GM23338 (cell line): Measurements from ENCODE around the gene GPR78. TPM values are rescaled to one million over a fixed set of nuclear protein-coding genes. Genes with fewer than 3 reads are reported as not detected.

Experiments used
- ATAC-seq: fragments of 200-7000 bp; cut with Tn5 transposase; 3 replicates; pipeline ENCODE4 v1.9.1; 2020
- DNase-seq: peaks from one replicate; pipeline ENCODE4 v3.0.0-alpha.2; 2015; ENCODE audit warnings: low spot score
- H2AFZ ChIP-seq: fragments of 200-600 bp; sonication (generic); 2 replicates; pipeline ENCODE4 v1.8.0; 2016; ENCODE audit warnings: antibody characterized with exemption, mild to moderate bottlenecking, moderate library complexity
- H3F3A ChIP-seq: fragments of 200-600 bp; sonication (generic); replicated peaks from 2 replicates; pipeline ENCODE4 v1.8.0; 2017; ENCODE audit warnings: antibody characterized with exemption, mixed run types, low read depth
- H3K27ac ChIP-seq: fragments of 200-600 bp; sonication (generic); 2 replicates; pipeline ENCODE4 v1.6.1; 2016; ENCODE audit warnings: low read depth
- H3K27me3 ChIP-seq: fragments of 200-600 bp; sonication (generic); 2 replicates; pipeline ENCODE4 v1.8.0; 2016; ENCODE audit warnings: mild to moderate bottlenecking, mixed run types, moderate library complexity; ENCODE audit not compliant: insufficient read depth
- H3K36me3 ChIP-seq: fragments of 200-600 bp; sonication (generic); 2 replicates; pipeline ENCODE4 v1.8.0; 2016; ENCODE audit warnings: mild to moderate bottlenecking; ENCODE audit not compliant: insufficient read depth
- H3K4me1 ChIP-seq: fragments of 200-600 bp; sonication (generic); 2 replicates; pipeline ENCODE4 v1.8.0; 2016; ENCODE audit warnings: mild to moderate bottlenecking, moderate library complexity; ENCODE audit not compliant: insufficient read depth
- H3K4me2 ChIP-seq: fragments of 200-600 bp; sonication (generic); 2 replicates; pipeline ENCODE4 v1.7.1; 2017; ENCODE audit warnings: mixed run types
- H3K4me3 ChIP-seq: fragments of 200-600 bp; sonication (generic); 2 replicates; pipeline ENCODE4 v1.6.1; 2016; ENCODE audit warnings: mixed run types
- H3K79me2 ChIP-seq: fragments of 200-600 bp; sonication (generic); replicated peaks from 2 replicates; pipeline ENCODE4 v1.8.0; 2017; ENCODE audit warnings: mild to moderate bottlenecking; ENCODE audit not compliant: insufficient read depth
- H3K9me2 ChIP-seq: fragments of 200-600 bp; sonication (generic); 2 replicates; pipeline ENCODE4 v1.8.0; 2017; ENCODE audit not compliant: insufficient read depth
- H4K20me1 ChIP-seq: fragments of 200-600 bp; sonication (generic); replicated peaks from 2 replicates; pipeline ENCODE4 v1.8.0; 2017; ENCODE audit warnings: mild to moderate bottlenecking; ENCODE audit not compliant: insufficient read depth
- H3K27ac Mint-ChIP-seq: 2 replicates; pipeline ENCODE4 v1.8.0; 2020; ENCODE audit warnings: inconsistent platforms, mild to moderate bottlenecking, moderate library complexity, mixed read lengths
- H3K27me3 Mint-ChIP-seq: 3 replicates; pipeline ENCODE4 v1.8.0; 2022; ENCODE audit warnings: low read depth, mild to moderate bottlenecking, moderate library complexity, mixed read lengths, inconsistent platforms; ENCODE audit not compliant: insufficient read depth, poor library complexity
- H3K36me3 Mint-ChIP-seq: 3 replicates; pipeline ENCODE4 v1.8.0; 2021; ENCODE audit warnings: low read depth, mild to moderate bottlenecking, inconsistent platforms, moderate library complexity, mixed read lengths
- H3K4me1 Mint-ChIP-seq: 3 replicates; pipeline ENCODE4 v1.8.0; 2020; ENCODE audit warnings: mild to moderate bottlenecking, inconsistent platforms, mixed read lengths
- H3K4me3 Mint-ChIP-seq: 3 replicates; pipeline ENCODE4 v1.8.0; 2021; ENCODE audit warnings: moderate library complexity, mild to moderate bottlenecking, inconsistent platforms, mixed read lengths
- H3K9me3 Mint-ChIP-seq: 3 replicates; pipeline ENCODE4 v1.8.0; 2020; ENCODE audit warnings: moderate library complexity, mild to moderate bottlenecking, inconsistent platforms, mixed read lengths
- CREB1 ChIP-seq: fragments of 250-450 bp; sonication (Bioruptor Pico); IDR thresholded peaks from 2 replicates; pipeline ENCODE4 v1.5.0; 2020; ENCODE audit warnings: low read depth, mild to moderate bottlenecking, moderate library complexity
- CTCF ChIP-seq, 2 experiments: fragments of 200-600 bp in 1 of 2; sonication (generic) in 1 of 2; conservative IDR thresholded peaks; 2 replicates each; pipeline versions ENCODE4 v1.5.1 to v1.6.1; 2016 to 2017; ENCODE audit warnings: antibody characterized with exemption in 2 of 2, low read depth in 2 of 2, mild to moderate bottlenecking in 2 of 2, moderate library complexity in 1 of 2
- EZH2 ChIP-seq: fragments of 200-600 bp; sonication (generic); IDR thresholded peaks from one replicate; pipeline ENCODE4 v1.8.0; 2017; ENCODE audit warnings: antibody characterized with exemption, mild to moderate bottlenecking, low read depth; ENCODE audit not compliant: unreplicated experiment
- EZH2phosphoT487 ChIP-seq: fragments of 200-600 bp; sonication (generic); IDR thresholded peaks from one replicate; pipeline ENCODE4 v1.8.1; 2018; ENCODE audit warnings: antibody characterized with exemption; ENCODE audit not compliant: unreplicated experiment
- JUNB ChIP-seq: IDR thresholded peaks from one replicate; pipeline ENCODE4 v1.6.1; 2016; ENCODE audit warnings: antibody characterized with exemption; ENCODE audit not compliant: unreplicated experiment
- NANOG ChIP-seq: IDR thresholded peaks from 2 replicates; pipeline ENCODE4 v1.6.1; 2016; ENCODE audit warnings: antibody characterized with exemption, borderline replicate concordance
- POLR2AphosphoS5 ChIP-seq: IDR thresholded peaks from 2 replicates; pipeline ENCODE4 v1.6.1; 2016; ENCODE audit warnings: antibody characterized with exemption, low read depth
- ZNF114 ChIP-seq: fragments of 250-450 bp; sonication (Bioruptor Pico); IDR thresholded peaks from 2 replicates; pipeline ENCODE4 v1.5.0; 2020; ENCODE audit warnings: mild to moderate bottlenecking, moderate library complexity
- ZNF331 ChIP-seq: fragments of 250-450 bp; sonication (Bioruptor Pico); IDR thresholded peaks from 2 replicates; pipeline ENCODE4 v1.5.0; 2020; ENCODE audit warnings: low read depth, mild to moderate bottlenecking, moderate library complexity
- polyA plus RNA-seq: library from polyadenylated mRNA; unstranded; fragments of >200 nt; fragmentation: Nextera tagmentation; extraction: Ambion mirVana; gene quantifications from 2 replicates; pipeline ENCODE4 v1.2.1, GENCODE V29; 2016
- total RNA-seq: library from RNA; depleted of rRNA; stranded (reverse); fragments of >200 nt; shearing (Covaris generic); gene quantifications from 2 replicates; pipeline ENCODE4 v1.2.3, GENCODE V29; 2014
- TF ChIP-seq, protein P1 (sequence below): IDR thresholded peaks from 2 replicates; pipeline ENCODE4 v1.6.1; 2016; ENCODE audit warnings: antibody characterized with exemption
- TF ChIP-seq, protein P2 (sequence below): IDR thresholded peaks from one replicate; pipeline ENCODE4 v1.6.1; 2018; ENCODE audit warnings: antibody characterized with exemption; ENCODE audit not compliant: unreplicated experiment

GPR78 gene
- total and polyA plus RNA-seq, 2 experiments from 2014 or later = 0.82 to 2.7 TPM

- TF ChIP-seq, protein P1, sequence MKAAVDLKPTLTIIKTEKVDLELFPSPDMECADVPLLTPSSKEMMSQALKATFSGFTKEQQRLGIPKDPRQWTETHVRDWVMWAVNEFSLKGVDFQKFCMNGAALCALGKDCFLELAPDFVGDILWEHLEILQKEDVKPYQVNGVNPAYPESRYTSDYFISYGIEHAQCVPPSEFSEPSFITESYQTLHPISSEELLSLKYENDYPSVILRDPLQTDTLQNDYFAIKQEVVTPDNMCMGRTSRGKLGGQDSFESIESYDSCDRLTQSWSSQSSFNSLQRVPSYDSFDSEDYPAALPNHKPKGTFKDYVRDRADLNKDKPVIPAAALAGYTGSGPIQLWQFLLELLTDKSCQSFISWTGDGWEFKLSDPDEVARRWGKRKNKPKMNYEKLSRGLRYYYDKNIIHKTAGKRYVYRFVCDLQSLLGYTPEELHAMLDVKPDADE = no peak
- TF ChIP-seq CREB1 (CRISPR knock-in tag) = no peak
- no peak for TF ChIP-seq EZH2phosphoT487
- no peak for TF ChIP-seq ZNF331 (CRISPR knock-in tag)
- TF ChIP-seq, protein P2, sequence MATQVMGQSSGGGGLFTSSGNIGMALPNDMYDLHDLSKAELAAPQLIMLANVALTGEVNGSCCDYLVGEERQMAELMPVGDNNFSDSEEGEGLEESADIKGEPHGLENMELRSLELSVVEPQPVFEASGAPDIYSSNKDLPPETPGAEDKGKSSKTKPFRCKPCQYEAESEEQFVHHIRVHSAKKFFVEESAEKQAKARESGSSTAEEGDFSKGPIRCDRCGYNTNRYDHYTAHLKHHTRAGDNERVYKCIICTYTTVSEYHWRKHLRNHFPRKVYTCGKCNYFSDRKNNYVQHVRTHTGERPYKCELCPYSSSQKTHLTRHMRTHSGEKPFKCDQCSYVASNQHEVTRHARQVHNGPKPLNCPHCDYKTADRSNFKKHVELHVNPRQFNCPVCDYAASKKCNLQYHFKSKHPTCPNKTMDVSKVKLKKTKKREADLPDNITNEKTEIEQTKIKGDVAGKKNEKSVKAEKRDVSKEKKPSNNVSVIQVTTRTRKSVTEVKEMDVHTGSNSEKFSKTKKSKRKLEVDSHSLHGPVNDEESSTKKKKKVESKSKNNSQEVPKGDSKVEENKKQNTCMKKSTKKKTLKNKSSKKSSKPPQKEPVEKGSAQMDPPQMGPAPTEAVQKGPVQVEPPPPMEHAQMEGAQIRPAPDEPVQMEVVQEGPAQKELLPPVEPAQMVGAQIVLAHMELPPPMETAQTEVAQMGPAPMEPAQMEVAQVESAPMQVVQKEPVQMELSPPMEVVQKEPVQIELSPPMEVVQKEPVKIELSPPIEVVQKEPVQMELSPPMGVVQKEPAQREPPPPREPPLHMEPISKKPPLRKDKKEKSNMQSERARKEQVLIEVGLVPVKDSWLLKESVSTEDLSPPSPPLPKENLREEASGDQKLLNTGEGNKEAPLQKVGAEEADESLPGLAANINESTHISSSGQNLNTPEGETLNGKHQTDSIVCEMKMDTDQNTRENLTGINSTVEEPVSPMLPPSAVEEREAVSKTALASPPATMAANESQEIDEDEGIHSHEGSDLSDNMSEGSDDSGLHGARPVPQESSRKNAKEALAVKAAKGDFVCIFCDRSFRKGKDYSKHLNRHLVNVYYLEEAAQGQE = no peak
- TF ChIP-seq CTCF (conservative IDR thresholded peaks at IDR 0.05; ENCODE audit: low read depth in 2 of 2) = no peak
- no peak for TF ChIP-seq POLR2AphosphoS5
- no peak for TF ChIP-seq JUNB
Measured at GRCh38 chr4:8540072-8540471, 40.1 kb upstream of the GPR78 start (continued).

GRCh38 chr4:8540586-8540985, 39.6 kb upstream of the GPR78 start:
- Histone ChIP-seq H3F3A (no peaks in the 10 kb centered on the region), H4K20me1 (no peaks in the 10 kb centered on the region), H3K9me2 (0 out of 2 replicates have a peak, but pooled peaks cover under 1% of the 10 kb centered on the region), H3K79me2 (no peaks in the 10 kb centered on the region), H3K4me1 (peaks cover 3% of the 10 kb centered on the region), H3K27ac (no peak overlapping the region), H2AFZ (no peak overlapping the region), H3K27me3 (no peaks in the 10 kb centered on the region), H3K4me2 (no peak overlapping the region), H3K4me3 (no peak overlapping the region), H3K36me3 (no peaks in the 10 kb centered on the region; the same call in 1 of the 2 replicates)
- peaks cover 9% of the 10 kb centered on the region for H3K27me3 Mint-ChIP-seq
- H3K36me3 Mint-ChIP-seq = peaks cover under 1% of the 10 kb centered on the region; the same call in 1 of the 3 replicates
- H3K4me1 Mint-ChIP-seq = peaks cover 8% of the 10 kb centered on the region
- ATAC-seq = no peak
- DNase-seq = no peak
- H3K27ac Mint-ChIP-seq = no peak overlapping the region
- H3K9me3 Mint-ChIP-seq = 0 out of 3 replicates have a peak, but pooled peaks cover under 1% of the 10 kb centered on the region
- H3K4me3 Mint-ChIP-seq = no peak overlapping the region
- TF ChIP-seq JUNB (no peak), EZH2 (no peak), NANOG (no peak), ZNF114 (CRISPR knock-in tag) (no peak), CTCF (conservative IDR thresholded peaks at IDR 0.05; ENCODE audit: low read depth in 2 of 2) (no peak)
- TF ChIP-seq, protein P1 = no peak
- TF ChIP-seq, protein P2 = no peak
